Upper lobe of right lung (tissue), 1 donor: ENCODE measurements around the gene NRXN3. TPM values are rescaled to one million over a fixed set of nuclear protein-coding genes. Genes with fewer than 3 reads are reported as not detected.

Experiments
- ATAC-seq: fragments of 200-7000 bp; cut with Tn5 transposase; one replicate; pipeline ENCODE4 v1.9.1; 2020; ENCODE audit warnings: mild to moderate bottlenecking, moderate library complexity
- DNase-seq: peaks from one replicate; pipeline ENCODE4 v3.0.0-alpha.2; 2020
- H3K27ac ChIP-seq: fragments of 200-600 bp; one replicate; pipeline ENCODE4 v1.8.0; 2022
- H3K27me3 ChIP-seq: fragments of 200-600 bp; one replicate; pipeline ENCODE4 v1.8.0; 2022; ENCODE audit warnings: mild to moderate bottlenecking
- H3K36me3 ChIP-seq: fragments of 200-600 bp; one replicate; pipeline ENCODE4 v1.8.0; 2022
- H3K4me1 ChIP-seq: fragments of 200-600 bp; one replicate; pipeline ENCODE4 v1.8.0; 2022
- H3K4me3 ChIP-seq: fragments of 200-600 bp; one replicate; pipeline ENCODE4 v1.8.0; 2022; ENCODE audit warnings: mild to moderate bottlenecking
- H3K9me3 ChIP-seq: fragments of 200-600 bp; one replicate; pipeline ENCODE4 v1.8.0; 2022
- CTCF ChIP-seq: fragments of 200-600 bp; IDR thresholded peaks from one replicate; pipeline ENCODE4 v1.8.0; 2022; ENCODE audit warnings: antibody characterized with exemption
- intact Hi-C: fragments of 100-400 bp; cut with DNase I; formaldehyde crosslinking; loops from one replicate; pipeline ENCODE4 v1.11.0; 2022
- total RNA-seq: library from RNA; stranded (reverse); fragmentation: NEBNext Ultra II Directional; extraction: Animal tissue kit (Norgen Biotek cat#: 25700); gene quantifications from one replicate; pipeline ENCODE4 v1.2.1, GENCODE V29; 2021
- donor health status: DM: no; HTN: yes; CAD: no; lungs with severe emphysema.

NRXN3 gene
- total RNA-seq, 1 donor from 2014 or later = 10.0 TPM

- H3K4me1 ChIP-seq = no peaks in the 10 kb centered on the region
- no peak overlapping the region for H3K4me3 ChIP-seq
- ATAC-seq (no peak), DNase-seq (no peak)
- intact Hi-C loops = no loop called here
- no peaks in the 10 kb centered on the region for H3K36me3 ChIP-seq
- no peaks in the 10 kb centered on the region for H3K9me3 ChIP-seq
- H3K27ac ChIP-seq = no peak overlapping the region
- TF ChIP-seq CTCF = no peak
- no peaks in the 10 kb centered on the region for H3K27me3 ChIP-seq
These were observed 1525.1 kb downstream of the NRXN3 start for GRCh38 chr14:79695307-79695706.

GRCh38 chr14:79698298-79698711, 1528.1 kb downstream of the NRXN3 start:
- DNase-seq (no peak), ATAC-seq (no peak)
- intact Hi-C loops = no loop called here
- Histone ChIP-seq H3K9me3 (no peaks in the 10 kb centered on the region), H3K27me3 (no peaks in the 10 kb centered on the region), H3K36me3 (no peaks in the 10 kb centered on the region), H3K4me1 (no peaks in the 10 kb centered on the region), H3K4me3 (no peak overlapping the region), H3K27ac (no peak overlapping the region)
- TF ChIP-seq CTCF = no peak

GRCh38 chr14:79699206-79699605, 1529.0 kb downstream of the NRXN3 start:
- Histone ChIP-seq H3K27me3 (no peaks in the 10 kb centered on the region), H3K4me3 (no peak overlapping the region), H3K9me3 (no peaks in the 10 kb centered on the region), H3K27ac (no peak overlapping the region), H3K4me1 (no peaks in the 10 kb centered on the region), H3K36me3 (no peaks in the 10 kb centered on the region)
- no peak for ATAC-seq
- TF ChIP-seq CTCF = no peak
- DNase-seq = no peak
- intact Hi-C loops = no loop called here

GRCh38 chr14:79701371-79701770, 1531.2 kb downstream of the NRXN3 start:
- no peak for ATAC-seq
- intact Hi-C loops = no loop called here
- H3K4me1 ChIP-seq = no peaks in the 10 kb centered on the region
- H3K36me3 ChIP-seq = no peaks in the 10 kb centered on the region
- no peak for TF ChIP-seq CTCF
- no peak overlapping the region for H3K4me3 ChIP-seq
- H3K27ac ChIP-seq = no peak overlapping the region
- no peaks in the 10 kb centered on the region for H3K9me3 ChIP-seq
- H3K27me3 ChIP-seq = no peaks in the 10 kb centered on the region
- no peak for DNase-seq

GRCh38 chr14:79702197-79702596, 1532.0 kb downstream of the NRXN3 start:
- no peak for TF ChIP-seq CTCF
- intact Hi-C loops = no loop called here

GRCh38 chr14:79703209-79703608, 1533.0 kb downstream of the NRXN3 start:
- Histone ChIP-seq H3K36me3 (no peaks in the 10 kb centered on the region), H3K27me3 (no peaks in the 10 kb centered on the region), H3K4me3 (no peak overlapping the region), H3K27ac (no peak overlapping the region), H3K4me1 (no peaks in the 10 kb centered on the region), H3K9me3 (no peaks in the 10 kb centered on the region)
- DNase-seq = no peak
- no peak for ATAC-seq
- no peak for TF ChIP-seq CTCF
- intact Hi-C loops = no loop called here

More at GRCh38 chr14:79702197-79702596, 1532.0 kb downstream of the NRXN3 start:
- no peaks in the 10 kb centered on the region for H3K36me3 ChIP-seq
- no peak overlapping the region for H3K27ac ChIP-seq
- H3K9me3 ChIP-seq = no peaks in the 10 kb centered on the region
- ATAC-seq = no peak
- H3K27me3 ChIP-seq = no peaks in the 10 kb centered on the region
- H3K4me1 ChIP-seq = no peaks in the 10 kb centered on the region
- no peak for DNase-seq
- H3K4me3 ChIP-seq = no peak overlapping the region
